ENCODE measurements around the gene EXOC3L2. TPM values are rescaled to one million over a fixed set of nuclear protein-coding genes. Genes with fewer than 3 reads are reported as not detected.

EXOC3L2 gene
- total RNA-seq, 1 experiment from 2014 or later = not detected

DNA sequence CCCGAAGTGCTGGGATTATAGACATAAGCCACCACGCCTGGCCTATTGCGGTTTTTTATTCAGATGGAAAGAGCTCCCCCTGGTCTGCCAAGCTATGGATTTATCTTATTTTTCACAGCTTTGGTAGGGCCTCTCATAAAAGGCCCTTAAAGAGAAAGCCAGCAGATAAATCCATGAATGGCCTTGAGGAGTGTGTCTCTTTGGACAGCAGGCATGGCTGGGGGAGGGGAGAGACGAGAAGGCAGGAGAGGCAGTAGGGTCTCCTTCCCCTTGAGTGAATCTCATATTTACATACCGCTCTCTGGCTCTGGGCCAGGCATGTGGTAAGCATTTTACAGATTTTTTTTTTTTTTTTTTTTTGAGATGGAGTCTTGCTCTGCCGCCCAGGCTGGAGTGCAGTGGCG, 31.1 kb upstream of the EXOC3L2 start:
- Histone ChIP-seq H3F3A (ENCODE audit: low read length, unreplicated experiment) (no peaks in the 10 kb centered on the region), H3K9me2 (replicated peaks; ENCODE audit: low read length) (no peaks in the 10 kb centered on the region), H3K9me3 (ENCODE audit: low read length) (no peaks in the 10 kb centered on the region), H3K36me3 (ENCODE audit: low read depth, low read length) (peaks cover 5% of the 10 kb centered on the region; the same call in 1 of the 2 replicates), H3K9ac (ENCODE audit: low read length) (no peak overlapping the region), H3K27ac (ENCODE audit: low read length) (no peak overlapping the region), H3K79me2 (ENCODE audit: low read length) (no peaks in the 10 kb centered on the region), H3K4me1 (ENCODE audit: insufficient read depth, low read length) (no peaks in the 10 kb centered on the region), H3K27me3 (ENCODE audit: low read length) (no peaks in the 10 kb centered on the region), H4K20me1 (ENCODE audit: low read length) (no peaks in the 10 kb centered on the region), H3K4me3 (ENCODE audit: low read length) (no peak overlapping the region), H2AFZ (ENCODE audit: low read length) (no peak overlapping the region), H3K4me2 (ENCODE audit: low read length) (no peak overlapping the region)
- no peak for DNase-seq
- intact Hi-C loops (cut with micrococcal nuclease) = no loop called here
- no TSS peak for BruUV-seq (replicated peaks)
- TF ChIP-seq, protein P1, sequence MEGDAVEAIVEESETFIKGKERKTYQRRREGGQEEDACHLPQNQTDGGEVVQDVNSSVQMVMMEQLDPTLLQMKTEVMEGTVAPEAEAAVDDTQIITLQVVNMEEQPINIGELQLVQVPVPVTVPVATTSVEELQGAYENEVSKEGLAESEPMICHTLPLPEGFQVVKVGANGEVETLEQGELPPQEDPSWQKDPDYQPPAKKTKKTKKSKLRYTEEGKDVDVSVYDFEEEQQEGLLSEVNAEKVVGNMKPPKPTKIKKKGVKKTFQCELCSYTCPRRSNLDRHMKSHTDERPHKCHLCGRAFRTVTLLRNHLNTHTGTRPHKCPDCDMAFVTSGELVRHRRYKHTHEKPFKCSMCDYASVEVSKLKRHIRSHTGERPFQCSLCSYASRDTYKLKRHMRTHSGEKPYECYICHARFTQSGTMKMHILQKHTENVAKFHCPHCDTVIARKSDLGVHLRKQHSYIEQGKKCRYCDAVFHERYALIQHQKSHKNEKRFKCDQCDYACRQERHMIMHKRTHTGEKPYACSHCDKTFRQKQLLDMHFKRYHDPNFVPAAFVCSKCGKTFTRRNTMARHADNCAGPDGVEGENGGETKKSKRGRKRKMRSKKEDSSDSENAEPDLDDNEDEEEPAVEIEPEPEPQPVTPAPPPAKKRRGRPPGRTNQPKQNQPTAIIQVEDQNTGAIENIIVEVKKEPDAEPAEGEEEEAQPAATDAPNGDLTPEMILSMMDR (conservative IDR thresholded peaks at IDR 0.05; ENCODE audit: low read depth, low read length) = no peak
- TF ChIP-seq EZH2 (IDR thresholded peaks at IDR 0.05; ENCODE audit: low read length, unreplicated experiment) = no peak
- no peak for TF ChIP-seq EZH2phosphoT487 (IDR thresholded peaks at IDR 0.05; ENCODE audit: borderline replicate concordance, low read length)
- CTCF ChIA-PET = no interaction called here
- POLR2A ChIA-PET (ENCODE audit: unreplicated experiment) = interaction anchor here (0.6 kb wide), 1 partner anchor 200 kb away, joined by 4 read pairs; no protein-coding TSS in a partner anchor
- no peak for ATAC-seq

DNA sequence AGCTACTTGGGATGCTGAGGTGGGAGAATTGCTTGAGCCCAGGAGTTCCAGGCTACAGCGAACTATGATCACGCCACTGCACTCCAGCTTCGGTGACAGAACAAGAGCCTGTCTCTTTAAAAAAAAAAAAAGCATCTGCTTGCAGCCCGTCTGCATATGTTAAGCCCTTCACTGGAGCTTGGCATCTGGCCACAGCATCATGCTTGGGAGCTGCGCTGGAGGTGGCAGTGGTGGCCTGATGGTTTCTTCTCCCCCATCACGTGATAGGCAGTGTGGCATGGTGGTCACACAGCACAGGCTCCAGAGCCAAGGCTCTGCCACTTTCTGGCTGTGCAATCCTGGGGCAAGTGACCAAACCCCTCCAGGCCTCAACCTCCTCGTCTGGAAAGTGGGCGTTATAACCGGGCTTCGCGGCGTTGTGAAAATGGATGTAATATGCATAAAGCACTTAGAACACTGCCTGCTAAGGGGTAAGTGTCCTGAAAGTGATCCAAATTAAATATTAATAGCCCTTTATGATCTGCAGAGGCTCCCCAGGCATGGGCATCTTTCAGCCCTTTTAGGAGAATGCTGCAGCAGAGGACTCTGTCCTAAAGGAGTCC, 30.3 kb upstream of the EXOC3L2 start:
- intact Hi-C loops (cut with micrococcal nuclease) = no loop called here

DNA sequence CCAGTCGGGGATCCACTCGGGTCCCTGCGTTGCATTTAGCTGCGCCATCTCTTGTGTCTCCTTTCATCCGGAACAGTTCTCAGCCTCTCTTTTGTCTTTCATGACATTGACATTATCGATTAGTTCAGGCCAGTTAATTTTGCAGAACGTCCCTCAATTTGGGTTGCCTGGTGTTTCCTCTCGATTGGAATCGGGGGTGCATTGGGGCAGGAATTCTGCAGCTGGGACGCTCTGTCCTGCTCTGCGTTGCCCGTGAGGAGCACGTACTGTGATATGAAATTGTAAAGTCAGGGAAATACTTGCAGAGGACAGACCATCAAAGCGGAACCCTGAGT, 28.3 kb upstream of the EXOC3L2 start:
- no TSS peak for BruUV-seq (replicated peaks)
- POLR2A ChIA-PET (ENCODE audit: unreplicated experiment) = no interaction called here

More for the DNA sequence above, 30.3 kb upstream of the EXOC3L2 start:
- Histone ChIP-seq H3K9me2 (replicated peaks; ENCODE audit: low read length) (no peaks in the 10 kb centered on the region), H3K9me3 (ENCODE audit: low read length) (no peaks in the 10 kb centered on the region), H4K20me1 (ENCODE audit: low read length) (no peaks in the 10 kb centered on the region), H3K4me3 (ENCODE audit: low read length) (no peak overlapping the region), H3K27ac (ENCODE audit: low read length) (no peak overlapping the region), H2AFZ (ENCODE audit: low read length) (no peak overlapping the region), H3K79me2 (ENCODE audit: low read length) (no peaks in the 10 kb centered on the region), H3K4me2 (ENCODE audit: low read length) (no peak overlapping the region), H3K9ac (ENCODE audit: low read length) (no peak overlapping the region), H3K27me3 (ENCODE audit: low read length) (no peaks in the 10 kb centered on the region), H3F3A (ENCODE audit: low read length, unreplicated experiment) (no peaks in the 10 kb centered on the region), H3K36me3 (ENCODE audit: low read depth, low read length) (peaks cover 7% of the 10 kb centered on the region; the same call in 1 of the 2 replicates), H3K4me1 (ENCODE audit: insufficient read depth, low read length) (no peaks in the 10 kb centered on the region)
- ChIA-PET CTCF (no interaction called here), POLR2A (ENCODE audit: unreplicated experiment) (interaction anchor here (0.6 kb wide), 1 partner anchor 201 kb away, joined by 4 read pairs; no protein-coding TSS in a partner anchor)
- no TSS peak for BruUV-seq (replicated peaks)
- no peak for ATAC-seq
- TF ChIP-seq, protein P1 (conservative IDR thresholded peaks at IDR 0.05; ENCODE audit: low read depth, low read length) = no peak
- TF ChIP-seq EZH2phosphoT487 (IDR thresholded peaks at IDR 0.05; ENCODE audit: borderline replicate concordance, low read length) (no peak), EZH2 (IDR thresholded peaks at IDR 0.05; ENCODE audit: low read length, unreplicated experiment) (no peak)
- DNase-seq = no peak

More for the DNA sequence above, 28.3 kb upstream of the EXOC3L2 start:
- DNase-seq = no peak
- Histone ChIP-seq H4K20me1 (ENCODE audit: low read length) (no peaks in the 10 kb centered on the region), H2AFZ (ENCODE audit: low read length) (no peak overlapping the region), H3K4me2 (ENCODE audit: low read length) (no peak overlapping the region), H3K4me1 (ENCODE audit: insufficient read depth, low read length) (no peaks in the 10 kb centered on the region), H3K9me2 (replicated peaks; ENCODE audit: low read length) (no peaks in the 10 kb centered on the region), H3K4me3 (ENCODE audit: low read length) (no peak overlapping the region), H3K9ac (ENCODE audit: low read length) (no peak overlapping the region), H3K36me3 (ENCODE audit: low read depth, low read length) (peaks cover 7% of the 10 kb centered on the region; the same call in 1 of the 2 replicates), H3K9me3 (ENCODE audit: low read length) (no peaks in the 10 kb centered on the region), H3K27me3 (ENCODE audit: low read length) (no peaks in the 10 kb centered on the region), H3K27ac (ENCODE audit: low read length) (no peak overlapping the region), H3F3A (ENCODE audit: low read length, unreplicated experiment) (no peaks in the 10 kb centered on the region), H3K79me2 (ENCODE audit: low read length) (no peaks in the 10 kb centered on the region)
- CTCF ChIA-PET = no interaction called here
- no peak for ATAC-seq
- TF ChIP-seq, protein P1 (conservative IDR thresholded peaks at IDR 0.05; ENCODE audit: low read depth, low read length) = no peak
- intact Hi-C loops (cut with micrococcal nuclease) = no loop called here
